GM19468 (cell line): ENCODE data around the gene PHC2.
"Not testable (repeated sequence)": the region's sequence is repeated elsewhere in the genome, so short reads cannot be mapped to it uniquely, and the experiment has no call there.

Experiments
- ATAC-seq: cut with Tn5 transposase; IDR thresholded peaks from one replicate; pipeline ENCODE4 v1.9.1; 2021; ENCODE audit warnings: mild to moderate bottlenecking, moderate library complexity, moderate number of reproducible peaks; ENCODE audit not compliant: unreplicated experiment; ENCODE audit errors: extremely low read depth

PHC2 gene

DNA sequence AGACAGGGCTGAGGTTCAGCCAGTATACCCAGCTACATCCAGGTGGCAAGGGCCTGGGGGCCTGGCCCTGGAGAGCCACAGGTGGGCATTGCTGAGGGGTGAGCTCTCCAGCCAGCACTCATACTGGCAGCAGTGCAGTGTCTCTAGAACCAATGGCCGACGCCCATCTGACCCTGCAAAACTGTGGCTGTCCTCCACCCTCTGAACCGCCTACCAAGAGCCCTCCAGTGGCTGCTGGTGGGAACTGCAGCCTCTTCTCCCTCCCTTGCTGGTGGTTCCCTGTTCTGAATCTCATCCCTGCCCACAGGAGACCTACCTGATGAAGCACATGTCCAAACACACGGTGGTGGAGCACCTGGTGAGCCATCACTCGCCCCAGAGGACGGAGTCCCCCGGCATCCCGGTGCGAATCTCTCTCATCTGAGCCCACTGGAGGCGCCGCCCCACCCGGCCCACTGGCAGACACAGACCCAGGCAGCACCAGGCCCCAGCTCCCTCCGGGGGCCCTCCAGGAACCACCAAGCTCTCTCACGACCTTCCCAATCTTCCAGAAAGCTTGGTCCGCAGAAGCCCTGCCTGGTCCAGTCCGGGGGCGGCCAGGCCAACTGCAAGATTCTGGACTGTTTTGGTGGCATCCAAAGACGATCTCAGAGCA is 132.1 kb downstream of the PHC2 start:
- no peak for ATAC-seq

DNA sequence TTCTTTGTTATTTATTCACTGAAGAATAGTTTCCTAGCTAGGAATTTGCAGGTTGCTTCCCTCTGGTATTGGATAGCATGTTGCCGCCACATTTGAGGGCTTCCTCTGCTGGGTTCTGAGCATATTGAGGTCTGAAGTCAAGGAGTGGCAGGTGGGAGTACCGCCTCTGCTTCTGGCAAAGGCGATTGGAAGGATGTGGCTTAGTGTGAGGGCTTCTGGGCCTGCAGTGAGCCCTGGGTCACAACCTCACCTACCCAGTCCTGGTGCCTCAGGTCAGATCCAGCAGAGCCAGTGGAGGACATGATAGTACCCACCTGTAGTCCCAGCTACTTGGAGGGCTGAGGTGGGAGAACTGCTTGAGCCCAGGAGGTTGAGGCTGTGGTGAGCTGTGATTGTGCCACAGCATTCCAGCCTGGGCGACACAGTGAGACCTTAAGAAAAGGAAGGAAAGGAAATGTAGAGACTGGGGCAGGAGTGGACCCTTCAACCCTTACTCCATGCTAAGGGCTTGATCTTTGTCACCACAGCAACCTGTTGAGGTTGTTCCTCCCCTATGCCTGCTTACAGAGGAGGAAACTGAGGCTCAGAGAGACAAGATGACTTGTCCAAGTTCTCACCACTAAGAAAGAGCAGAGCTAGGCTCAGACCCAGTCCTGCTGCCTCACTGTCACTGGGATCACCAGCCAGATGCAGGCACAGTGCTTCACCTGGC is 132.8 kb downstream of the PHC2 start:
- ATAC-seq, result no peak

DNA sequence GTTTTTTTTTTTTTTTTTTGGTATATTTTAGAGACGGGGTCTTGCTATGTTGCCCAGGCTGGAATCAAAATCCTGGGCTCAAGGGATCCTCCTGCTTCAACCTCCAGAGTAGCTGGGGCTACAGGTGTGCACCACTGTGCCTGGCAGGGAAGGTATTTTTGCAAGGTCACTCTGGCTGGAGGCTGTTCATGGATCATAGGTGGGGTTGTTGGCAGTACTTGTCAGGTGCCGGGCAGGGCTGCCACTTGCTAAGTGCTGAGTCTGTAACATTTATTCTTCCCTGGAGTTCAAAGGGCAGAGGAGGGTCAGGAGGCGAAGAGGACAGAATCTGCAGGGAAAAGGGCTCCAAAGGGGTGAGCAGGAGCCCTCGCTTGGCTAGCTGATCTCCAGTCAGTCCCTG is 134.1 kb downstream of the PHC2 start:
- no peak for ATAC-seq

DNA sequence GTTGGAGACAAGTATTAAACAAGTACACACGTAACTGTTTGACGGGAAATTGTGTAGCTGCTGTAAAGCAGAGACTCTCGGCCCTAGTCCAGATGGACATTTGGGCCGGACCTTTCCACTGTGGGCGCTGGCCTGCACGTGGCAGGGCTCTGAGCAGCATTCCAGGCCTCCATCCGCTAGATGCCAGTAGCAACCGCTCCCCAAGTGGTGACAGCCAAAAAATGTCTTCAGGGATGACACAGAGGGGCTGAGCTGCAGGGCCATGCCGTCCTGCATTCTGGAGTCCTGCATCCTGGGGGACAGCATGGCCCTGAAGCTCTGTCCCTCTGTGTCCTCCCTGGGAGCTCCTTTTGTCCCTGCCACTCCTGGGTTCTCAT is 134.8 kb downstream of the PHC2 start:
- no peak for ATAC-seq

DNA sequence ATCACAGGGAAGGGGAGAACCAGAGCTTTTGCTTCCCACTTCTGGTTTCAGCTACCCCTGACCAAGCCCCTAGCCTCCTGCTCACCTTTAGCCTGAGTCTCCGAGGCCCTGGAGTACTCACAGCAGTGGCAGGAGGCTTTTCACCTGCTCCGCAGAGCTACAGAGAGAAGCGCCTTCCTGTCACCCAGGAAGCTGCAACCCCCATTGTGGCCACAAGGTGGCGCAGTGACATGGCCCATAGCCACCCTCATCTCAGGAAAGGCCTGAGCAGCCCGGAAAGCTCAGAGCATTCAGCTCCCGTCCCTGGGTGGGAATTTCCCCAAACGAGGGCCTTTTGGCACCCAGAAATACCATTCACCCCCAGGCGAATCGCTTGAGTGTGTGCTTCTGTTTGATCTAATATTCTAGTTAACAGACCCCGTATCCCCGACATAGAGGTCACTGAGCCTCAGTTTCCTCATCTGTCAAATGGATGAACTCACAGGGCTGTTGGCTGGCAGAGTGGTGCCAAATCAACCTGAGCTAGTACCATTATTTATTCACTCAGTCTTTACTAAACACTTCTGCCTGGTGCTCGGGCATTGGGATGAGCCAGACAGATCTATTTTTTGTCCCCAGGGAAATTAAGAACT is 135.3 kb downstream of the PHC2 start:
- no peak for ATAC-seq

DNA sequence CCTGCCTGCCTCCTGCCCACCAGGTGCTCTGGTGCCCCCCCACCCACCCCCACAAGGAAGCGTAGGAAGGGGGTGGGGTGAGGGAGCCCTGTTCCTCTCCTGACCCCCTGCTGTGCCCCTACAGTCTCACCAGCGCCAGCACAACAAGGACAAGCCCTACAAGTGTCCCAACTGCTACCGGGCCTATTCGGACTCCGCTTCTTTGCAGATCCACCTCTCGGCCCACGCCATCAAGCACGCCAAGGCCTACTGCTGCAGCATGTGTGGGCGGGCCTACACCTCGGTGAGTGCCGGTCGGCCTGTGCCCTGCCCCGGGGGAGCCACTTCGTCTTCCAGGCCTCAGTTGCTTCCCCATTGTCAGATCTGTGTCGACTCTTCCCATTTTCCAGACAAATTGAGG is 135.9 kb downstream of the PHC2 start:
- no peak for ATAC-seq

DNA sequence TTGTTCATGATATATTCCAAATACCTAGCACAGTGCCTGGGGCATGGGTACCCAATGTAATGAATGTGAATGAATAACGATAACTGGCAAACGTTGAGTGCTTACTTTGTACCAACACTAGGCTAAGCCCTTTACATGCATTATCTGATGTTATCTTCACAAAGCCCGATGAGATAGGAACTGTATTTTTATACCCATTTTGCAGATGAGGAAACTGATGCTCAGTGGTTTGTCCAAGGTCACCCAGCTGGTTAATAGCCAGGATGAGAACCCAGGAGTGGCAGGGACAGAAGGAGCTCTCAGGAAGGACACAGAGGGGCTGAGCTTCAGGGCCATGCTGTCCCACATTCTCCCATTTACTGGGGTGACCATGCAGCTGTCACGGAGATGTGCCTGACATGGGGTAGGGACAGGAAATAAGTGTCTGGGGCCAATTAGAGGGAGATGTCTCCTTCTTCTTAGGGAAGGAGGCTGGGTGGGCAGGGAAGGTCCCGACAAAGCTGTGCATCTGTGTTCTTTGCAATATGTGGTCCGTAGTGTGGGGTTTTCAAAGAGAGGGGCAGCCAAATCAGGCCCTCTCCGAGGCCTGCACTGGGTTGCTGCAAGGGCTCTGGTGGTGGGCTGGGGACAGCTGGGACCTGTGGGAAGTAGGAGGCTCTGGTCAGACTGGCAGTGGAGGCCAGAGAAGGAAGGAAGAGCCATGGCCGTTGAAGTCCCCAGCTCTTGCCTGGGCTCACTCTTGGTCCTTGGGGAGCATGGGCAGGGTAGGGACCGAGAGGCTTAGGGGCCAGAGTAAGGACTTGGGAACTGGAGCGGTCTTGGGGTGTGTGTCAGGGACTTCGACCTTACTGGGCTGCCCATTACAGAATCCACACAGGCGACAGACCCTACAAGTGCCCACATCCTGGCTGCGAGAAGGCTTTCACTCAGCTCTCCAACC is 136.6 kb downstream of the PHC2 start:
- no peak for ATAC-seq

DNA sequence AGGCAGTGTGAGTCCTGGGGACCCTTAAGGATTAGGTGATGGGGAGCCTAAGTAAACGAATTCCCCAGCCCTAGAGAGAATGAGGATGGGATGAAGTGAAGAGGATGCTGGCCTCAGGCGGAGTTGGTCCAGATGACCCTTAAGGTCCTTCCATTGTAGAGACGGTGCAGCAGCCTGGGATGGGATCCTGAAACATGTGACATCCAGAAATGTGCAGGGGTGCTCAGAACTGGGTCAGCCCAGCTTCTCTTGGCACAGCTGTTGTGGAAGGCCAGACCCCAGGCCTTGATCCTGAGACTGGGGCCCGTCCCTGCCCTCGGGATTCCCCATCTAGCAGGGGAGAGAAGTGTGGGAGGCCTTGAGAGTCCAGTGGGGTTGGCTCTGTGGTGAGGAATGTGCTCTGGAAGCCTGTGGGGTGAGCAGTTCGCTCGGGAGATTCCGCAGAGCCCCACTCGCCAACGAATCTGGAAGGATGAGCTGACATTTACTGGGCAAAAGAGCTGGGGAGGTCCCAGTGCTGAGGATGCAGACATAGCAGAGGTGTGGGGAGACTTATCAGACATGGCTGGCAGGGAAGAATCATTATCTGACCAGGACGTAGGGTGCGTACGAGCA is 138.1 kb downstream of the PHC2 start:
- no peak for ATAC-seq

DNA sequence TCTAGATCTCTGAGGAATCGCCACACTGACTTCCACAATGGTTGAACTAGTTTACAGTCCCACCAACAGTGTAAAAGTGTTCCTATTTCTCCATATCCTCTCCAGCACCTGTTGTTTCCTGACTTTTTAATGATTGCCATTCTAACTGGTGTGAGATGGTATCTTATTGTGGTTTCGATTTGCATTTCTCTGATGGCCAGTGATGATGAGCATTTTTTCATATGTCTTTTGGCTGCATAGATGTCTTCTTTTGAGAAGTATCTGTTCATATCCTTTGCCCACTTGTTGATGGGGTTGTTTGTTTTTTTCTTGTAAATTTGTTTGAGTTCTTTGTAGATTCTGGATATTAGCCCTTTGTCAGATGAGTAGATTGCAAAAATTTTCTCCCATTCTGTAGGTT is 140.3 kb downstream of the PHC2 start:
- not testable (repeated sequence) for ATAC-seq

DNA sequence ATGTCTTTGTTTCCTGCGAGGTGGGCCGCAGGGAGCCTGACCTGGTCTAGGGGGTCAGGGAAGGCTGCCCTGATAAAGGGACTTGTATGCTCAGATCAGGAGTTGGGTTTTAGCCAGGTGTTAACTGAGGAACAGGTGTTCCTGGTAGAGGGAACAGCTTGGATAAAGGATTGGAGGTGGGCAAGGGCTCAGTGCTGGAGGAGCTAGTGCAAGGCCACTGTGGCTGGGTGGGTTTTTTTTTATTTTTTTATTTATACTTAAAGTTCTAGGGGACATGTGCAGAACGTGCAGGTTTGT is 141.1 kb downstream of the PHC2 start:
- no peak for ATAC-seq

DNA sequence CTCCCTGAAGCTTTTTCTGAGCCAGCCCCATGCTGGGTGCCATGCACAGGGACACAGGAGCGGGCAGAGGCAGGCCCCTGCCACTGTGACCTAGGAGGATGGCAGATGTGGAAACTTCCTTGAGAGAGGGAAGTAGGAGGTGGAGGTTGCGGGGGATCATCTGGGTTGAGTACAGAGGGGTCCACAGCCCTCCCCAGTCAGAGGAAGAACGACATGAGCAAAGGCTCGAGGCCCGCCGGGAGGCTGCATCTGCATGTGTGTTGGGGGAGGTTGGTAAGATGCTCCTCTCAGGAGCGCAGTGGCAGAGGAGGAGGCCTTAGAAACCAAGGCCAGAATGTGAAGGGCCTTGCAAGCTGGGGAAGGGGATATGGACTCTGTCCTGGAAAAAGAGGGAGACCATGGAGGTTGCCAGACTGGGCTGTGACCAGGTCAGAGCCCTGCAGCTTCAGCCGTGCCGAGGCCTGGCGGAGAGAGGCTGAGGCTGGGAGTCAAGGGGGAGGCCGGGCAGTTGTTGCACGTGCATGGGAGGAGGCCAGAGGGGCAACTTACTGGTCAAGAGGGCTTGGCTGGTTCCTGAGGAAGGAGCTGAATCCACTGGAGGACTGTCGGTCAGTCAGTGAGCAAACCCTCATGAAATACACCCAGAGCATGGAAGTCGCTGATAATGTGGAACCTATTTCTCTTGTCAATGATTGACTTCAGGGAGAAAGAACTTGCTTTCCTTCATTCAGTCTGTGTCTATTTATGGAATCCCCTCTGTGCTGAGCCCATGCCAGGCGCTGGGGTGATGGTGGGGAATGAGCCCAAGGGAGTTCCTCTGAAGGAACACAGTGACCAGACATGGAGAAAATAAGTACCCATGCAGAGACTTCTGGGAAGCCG is 141.7 kb downstream of the PHC2 start:
- no peak for ATAC-seq

DNA sequence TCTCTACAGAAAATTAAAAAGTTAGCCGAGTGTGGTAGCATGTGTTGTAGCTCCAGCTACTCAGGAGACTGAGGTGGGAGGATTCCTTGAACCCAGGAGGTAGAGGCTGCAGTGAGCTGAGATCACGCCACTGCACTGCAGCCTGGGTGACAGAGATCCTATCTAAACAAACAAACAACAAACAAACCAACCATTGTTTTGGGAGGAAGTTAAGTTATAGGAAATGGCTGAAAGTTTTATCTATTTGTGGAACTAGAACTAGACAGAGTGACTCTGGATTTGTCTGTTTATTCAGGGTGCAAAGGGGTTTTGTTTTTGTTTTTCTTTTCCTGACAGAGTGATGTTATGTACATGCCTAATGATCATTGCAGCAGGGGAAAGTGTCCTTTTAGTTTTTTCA is 143.6 kb downstream of the PHC2 start:
- no peak for ATAC-seq

DNA sequence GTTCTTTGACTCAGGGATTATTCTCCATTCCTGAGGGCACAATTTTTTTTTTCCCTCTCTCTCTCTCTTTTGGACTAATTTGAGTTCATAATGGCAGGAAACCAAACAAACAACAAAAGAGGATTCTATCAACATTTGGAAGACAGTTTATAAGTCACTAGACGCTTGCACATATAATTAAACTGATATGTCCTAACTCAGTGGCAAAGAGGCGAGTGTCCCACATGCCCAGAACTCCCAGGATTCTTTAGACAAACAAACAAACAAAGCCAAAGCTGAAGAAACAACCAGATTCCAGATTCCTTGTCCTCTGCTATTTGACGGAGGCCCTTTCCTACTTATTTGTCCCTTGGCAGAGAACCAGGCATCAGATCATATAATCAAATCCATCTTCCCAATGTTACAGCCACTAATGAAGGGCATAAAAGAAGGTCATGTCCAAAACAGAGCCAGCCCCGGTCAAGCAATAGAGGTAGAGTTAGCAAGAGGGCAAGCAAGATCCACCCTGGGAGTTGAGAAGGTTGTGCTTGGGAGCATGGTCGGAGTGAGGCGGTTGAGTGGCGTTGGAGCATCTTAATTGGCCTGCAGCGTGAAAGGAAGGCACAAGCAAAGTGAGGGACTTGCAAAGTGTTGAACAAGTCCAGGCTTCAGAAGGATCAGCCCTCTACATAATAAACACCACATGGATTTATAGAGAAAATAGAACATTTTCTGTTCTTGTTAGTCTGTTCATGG is 144.3 kb downstream of the PHC2 start:
- ATAC-seq, result no peak

DNA sequence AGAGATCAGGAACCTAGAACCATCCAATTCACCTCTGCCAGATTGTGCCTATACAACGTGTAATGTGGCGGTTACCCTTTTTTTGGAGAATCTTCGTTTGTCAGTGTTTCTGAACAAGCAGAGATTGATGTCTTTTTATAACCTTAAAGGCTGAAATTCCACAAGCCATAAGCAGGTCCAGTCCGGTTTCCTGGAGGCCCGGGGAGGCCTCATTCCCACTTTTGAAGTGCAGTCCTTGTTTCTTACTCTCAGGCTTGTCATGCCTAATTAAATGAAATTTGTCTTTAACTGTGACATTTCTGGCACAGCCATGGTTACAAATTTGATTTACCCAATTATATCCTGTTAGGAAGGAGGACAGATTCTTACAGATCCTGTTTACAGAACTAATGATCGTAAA is 146.8 kb downstream of the PHC2 start:
- ATAC-seq, result no peak

DNA sequence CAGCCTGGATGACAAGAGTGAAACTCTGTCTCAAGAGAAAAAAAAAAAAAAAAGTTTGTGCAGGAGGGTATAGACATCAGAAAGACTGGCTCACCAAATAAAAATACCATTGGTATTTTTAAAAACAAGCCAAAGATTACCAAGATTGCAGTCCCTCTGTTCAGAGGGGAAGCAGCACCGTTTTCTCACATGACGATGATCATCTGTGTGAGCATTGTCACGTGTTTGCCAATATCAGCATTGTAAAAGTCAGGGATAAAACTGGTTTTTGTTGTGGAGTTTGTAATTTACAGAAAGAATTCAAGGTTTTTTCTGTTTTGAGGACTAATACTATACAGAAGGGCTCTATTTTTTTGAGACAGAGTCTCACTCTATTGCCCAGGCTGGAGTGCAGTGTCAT is 148.1 kb downstream of the PHC2 start:
- ATAC-seq, result no peak

DNA sequence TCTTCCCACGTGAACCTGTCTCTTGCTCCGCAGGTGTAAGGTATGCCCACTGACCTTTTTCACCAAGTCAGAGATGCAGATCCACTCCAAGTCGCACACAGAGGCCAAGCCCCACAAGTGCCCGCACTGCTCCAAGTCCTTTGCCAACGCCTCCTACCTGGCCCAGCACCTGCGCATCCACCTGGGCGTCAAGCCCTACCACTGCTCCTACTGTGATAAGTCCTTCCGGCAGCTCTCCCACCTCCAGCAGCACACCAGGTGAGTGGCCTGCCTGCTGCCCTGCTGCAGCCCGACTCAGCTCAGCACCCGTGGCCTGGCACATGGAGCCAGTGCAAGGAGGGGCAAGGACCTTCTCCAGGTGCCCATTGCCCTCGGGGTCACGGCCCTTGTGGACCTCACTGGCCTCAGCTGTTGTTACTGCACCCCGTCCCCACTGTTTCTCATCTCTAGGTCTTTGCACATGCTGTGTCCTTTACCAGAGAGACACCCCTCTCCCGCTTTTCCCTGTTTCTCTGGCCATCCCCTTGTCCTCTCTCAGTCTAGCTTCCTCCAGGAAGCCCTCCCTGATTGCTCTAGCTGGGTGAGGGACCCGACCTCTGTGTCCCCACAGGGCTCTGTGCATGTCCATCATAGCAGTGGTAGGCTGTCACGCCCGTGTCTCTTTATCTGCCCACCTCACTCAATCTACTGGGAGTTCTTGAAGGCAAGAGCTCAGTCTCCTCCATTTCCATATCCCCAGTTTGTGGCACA is 149.2 kb downstream of the PHC2 start:
- no peak for ATAC-seq

DNA sequence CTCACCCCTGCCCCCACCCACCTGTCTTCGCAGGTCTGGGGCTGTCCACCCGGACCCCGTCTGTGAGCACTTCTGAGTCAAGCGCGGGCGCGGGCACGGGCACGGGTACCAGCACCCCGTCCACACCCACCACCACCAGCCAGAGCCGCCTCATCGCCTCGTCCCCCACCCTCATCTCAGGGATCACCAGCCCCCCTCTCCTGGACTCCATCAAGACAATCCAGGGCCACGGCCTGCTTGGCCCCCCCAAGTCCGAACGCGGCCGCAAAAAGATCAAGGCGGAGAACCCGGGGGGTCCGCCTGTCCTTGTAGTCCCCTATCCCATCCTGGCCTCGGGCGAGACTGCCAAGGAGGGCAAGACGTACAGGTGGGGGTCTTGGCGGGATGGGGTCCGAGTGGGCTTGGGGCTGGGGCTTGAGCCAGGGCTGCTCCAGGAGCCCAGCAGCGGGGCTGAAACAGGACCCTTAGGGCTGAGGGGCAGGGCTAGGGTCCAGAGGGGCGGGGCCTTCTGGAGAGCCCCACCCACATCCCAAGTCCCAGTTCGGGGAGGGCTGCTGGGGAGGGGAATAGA is 150.7 kb downstream of the PHC2 start:
- ATAC-seq, result no peak
